Purkinje cell (primary cell): ENCODE data around the gene MORN1. TPM values are rescaled to one million over a fixed set of nuclear protein-coding genes. Genes with fewer than 3 reads are reported as not detected.

Experiments
- polyA plus RNA-seq: library from polyadenylated mRNA; unstranded; fragments of >200 nt; fragmentation: Nextera tagmentation; gene quantifications from 2 replicates; pipeline ENCODE4 v1.2.1, GENCODE V29; 2014

Gene MORN1
- polyA plus RNA-seq = 2.2 TPM in 1 of 2 replicates, not detected in the other

DNA sequence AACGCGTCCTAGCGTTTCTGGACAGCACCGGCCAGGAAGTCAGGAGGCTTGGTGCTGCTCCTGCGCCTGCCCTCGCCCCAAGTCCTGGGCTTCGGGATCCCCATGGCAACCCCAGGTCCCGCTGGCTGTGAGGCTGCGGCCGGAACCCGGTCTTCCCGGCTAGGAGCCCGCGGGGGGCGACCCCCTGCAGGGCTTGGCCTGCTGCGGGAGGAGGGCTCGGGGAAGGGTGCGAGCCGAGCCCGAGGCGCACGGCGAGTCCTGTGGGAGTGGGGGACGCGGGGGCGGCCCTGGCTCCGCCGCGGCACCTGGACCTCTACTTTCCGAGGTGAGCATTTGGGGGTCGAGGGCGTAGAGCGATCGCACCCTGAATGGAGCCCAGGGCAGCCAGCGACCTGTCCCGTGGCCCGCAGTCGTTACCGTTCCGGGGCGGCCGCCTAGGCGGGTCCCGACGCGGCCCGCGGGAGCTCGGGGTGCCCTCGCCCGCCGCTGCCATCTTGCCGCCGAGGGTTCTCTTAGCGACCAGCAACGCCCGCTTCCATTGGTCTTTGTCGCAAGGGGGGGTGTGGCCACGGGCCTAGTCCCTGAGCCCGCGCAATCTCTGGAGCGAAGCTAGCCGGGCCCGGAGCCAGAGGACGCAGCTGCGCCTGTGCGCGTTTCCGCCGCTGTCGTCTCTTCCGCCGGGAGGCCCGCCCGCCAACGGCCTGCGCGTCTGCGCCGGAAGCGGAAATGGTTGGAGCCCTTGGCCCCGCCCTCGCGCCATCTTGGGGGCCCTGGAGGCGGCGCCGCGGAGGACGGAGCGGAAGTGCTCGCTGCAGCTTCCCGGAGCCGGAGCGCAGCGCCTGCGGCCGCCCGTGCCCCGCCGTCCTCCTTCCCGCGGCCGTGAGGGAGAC, at the start of gene MORN1, which contains the start of gene RER1:
MORN1 (minus strand) TSS at position 514 of the 890 bp plus-strand sequence; CDS start at position 493, 21 bp downstream.
RER1 (plus strand) TSS at position 801 of the 890 bp plus-strand sequence. CDS start 3,950 bp downstream, outside the sequence.

GRCh38 chr1:2412395-2412772, 21.0 kb upstream of the MORN1 start, which contains the start of gene PEX10:
PEX10 (minus strand) TSS chr1:2412564; CDS start chr1:2412502, 62 bp downstream.

Other genes starting within 250 kb of the MORN1 start
- gene FAAP20, start 196.8 kb downstream of the MORN1 start, polyA plus RNA-seq = 1.2 and 2.2 TPM in 2 replicates
- 1.2 and 1.6 TPM in 2 replicates for gene SKI, start 163.2 kb downstream of the MORN1 start, polyA plus RNA-seq
- 24.4 and 51.8 TPM in 2 replicates for gene RER1, start 287 bp upstream of the MORN1 start, polyA plus RNA-seq
- gene PEX10, start 21.0 kb upstream of the MORN1 start, polyA plus RNA-seq = 1.6 TPM in 1 of 2 replicates, not detected in the other
- gene PLCH2, start 84.7 kb upstream of the MORN1 start, polyA plus RNA-seq = 0.22 and 0.47 TPM in 2 replicates
- gene PANK4, start 135.0 kb upstream of the MORN1 start, polyA plus RNA-seq = 1.9 and 4.3 TPM in 2 replicates
- 0.62 TPM in 1 of 2 replicates, not detected in the other for gene HES5, start 138.7 kb upstream of the MORN1 start, polyA plus RNA-seq
- gene TNFRSF14, start 164.8 kb upstream of the MORN1 start, polyA plus RNA-seq = not detected in 2 replicates
- gene PRXL2B, start 195.2 kb upstream of the MORN1 start, polyA plus RNA-seq = 2.9 and 4.3 TPM in 2 replicates
- not detected in 2 replicates for gene MMEL1, start 241.5 kb upstream of the MORN1 start, polyA plus RNA-seq